ENCODE data around the gene ABCG4.
"Not testable (repeated sequence)": the region's sequence is repeated elsewhere in the genome, so short reads cannot be mapped to it uniquely, and the experiment has no call there.

ABCG4 gene

DNA sequence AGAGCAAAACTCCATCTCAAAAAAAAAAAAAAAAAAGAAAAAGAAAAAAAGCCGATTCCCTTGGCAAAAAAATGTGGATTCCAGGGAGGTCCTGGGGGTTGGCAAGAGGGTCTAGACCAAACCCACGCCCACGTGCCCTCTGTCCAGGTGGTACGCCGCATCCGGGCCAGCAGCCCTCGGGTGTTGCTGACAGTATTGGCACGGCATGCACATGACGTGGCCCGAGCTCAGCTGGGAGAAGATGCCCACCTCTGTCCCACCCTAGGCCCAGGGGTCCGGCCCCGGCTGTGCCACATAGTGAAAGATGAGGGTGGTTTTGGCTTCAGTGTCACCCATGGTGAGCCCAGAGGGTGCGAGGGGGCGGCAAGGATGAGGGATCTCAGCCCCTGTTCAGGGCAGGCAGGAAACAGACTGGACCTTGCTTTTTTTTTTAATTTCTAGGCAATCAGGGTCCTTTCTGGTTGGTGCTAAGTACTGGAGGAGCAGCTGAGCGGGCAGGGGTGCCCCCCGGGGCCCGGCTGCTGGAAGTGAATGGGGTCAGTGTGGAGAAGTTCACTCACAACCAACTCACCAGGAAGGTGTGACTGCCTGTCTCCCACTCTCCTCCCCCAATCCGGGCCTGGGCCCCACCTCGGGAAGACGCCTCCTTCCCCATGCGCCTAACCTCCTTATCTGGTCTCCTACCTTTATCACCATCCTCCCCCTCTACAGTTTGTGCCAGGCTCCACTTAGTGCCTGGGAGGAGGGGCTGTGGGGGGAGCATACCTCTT is 38.5 kb downstream of the ABCG4 start:
- DNase-seq, result no peak

DNA sequence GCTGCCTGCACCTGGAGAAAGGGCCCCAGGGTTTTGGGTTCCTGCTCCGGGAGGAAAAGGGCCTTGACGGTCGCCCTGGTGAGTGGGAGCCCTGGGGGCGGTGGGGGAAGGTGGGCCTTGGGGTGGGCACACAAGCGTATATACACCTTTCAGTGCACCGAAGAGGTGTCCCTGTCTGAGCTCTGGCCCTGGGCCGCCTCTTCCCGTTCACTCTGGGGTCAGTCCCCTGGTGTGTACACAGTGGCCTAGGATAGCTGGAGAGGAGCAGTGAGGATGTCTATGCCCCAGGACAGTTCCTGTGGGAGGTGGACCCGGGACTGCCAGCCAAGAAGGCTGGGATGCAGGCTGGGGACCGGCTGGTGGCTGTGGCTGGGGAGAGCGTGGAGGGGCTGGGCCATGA is 39.2 kb downstream of the ABCG4 start:
- no peak for DNase-seq

DNA sequence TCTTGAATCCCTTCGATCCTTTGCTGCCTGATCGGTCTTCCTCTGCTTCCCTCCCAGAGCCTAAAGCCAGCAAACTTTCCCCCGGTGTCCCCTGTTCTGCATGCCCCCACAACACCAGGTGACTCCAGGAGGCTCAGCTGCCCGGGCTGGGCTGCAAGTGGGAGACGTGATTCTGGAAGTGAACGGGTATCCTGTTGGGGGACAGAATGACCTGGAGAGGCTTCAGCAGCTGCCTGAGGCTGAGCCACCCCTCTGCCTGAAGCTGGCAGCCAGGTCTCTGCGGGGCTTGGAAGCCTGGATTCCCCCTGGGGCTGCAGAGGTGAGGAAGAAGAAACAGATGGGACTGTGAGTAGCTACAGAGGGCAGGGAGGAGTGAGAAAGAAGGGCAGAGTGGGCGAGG is 40.0 kb downstream of the ABCG4 start:
- DNase-seq, result no peak

DNA sequence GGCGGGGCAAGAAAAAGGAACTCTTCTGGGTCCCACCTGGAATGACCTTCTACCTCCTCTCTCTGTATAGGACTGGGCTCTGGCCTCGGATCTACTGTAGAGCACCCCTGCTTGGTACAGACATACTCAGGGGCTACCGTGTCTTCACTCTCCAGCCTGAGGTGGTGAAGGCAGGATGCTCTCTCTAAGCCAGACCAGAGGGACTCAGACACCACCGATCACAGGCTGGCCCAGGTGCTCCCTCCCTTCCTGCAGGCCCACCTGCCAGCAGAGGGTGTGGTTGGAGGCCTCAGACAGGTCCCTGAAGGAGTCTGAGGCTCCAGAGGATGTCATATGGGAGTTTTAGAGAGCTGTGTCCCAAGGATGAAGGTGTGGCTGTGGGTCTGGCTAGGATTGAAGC is 40.5 kb downstream of the ABCG4 start:
- no peak for DNase-seq

DNA sequence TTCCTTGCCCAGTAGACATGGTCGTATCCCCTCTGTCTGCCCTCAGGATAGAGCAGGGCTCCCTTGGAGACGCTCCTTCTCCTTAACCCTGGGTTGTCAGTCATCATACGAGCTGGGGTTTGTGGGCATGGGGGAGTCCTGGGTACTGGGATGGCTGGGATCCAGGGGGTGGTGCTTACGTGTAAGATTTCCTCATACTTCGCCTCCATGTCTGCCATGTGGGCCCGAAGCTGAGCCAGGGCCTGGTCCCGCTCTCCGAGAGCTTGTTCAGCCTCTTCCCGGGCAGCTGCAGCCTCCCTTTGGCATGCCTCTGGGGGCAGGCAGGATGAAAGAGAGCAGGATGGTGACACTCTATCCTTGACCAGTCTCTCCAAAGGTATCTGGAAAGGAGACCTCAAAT is 41.7 kb downstream of the ABCG4 start:
- no peak for DNase-seq

DNA sequence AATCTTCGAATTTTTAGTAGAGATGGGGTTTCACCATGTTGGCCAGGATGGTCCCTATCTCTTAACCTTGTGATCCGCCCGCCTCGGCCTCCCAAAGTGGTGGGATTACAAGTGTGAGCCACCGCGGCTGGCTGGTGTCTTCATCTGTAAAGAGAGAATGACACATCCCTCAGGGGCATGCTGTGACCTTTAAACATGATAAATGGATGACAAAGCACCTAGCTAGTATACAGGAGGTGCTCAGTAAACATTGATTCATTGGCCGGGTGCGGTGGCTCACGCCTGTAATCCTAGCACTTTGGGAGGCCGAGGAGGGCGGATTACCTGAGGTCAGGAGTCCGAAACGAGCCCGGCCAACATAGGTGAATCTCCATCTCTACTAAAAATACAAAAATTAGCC is 42.4 kb downstream of the ABCG4 start:
- DNase-seq, result not testable (repeated sequence)

DNA sequence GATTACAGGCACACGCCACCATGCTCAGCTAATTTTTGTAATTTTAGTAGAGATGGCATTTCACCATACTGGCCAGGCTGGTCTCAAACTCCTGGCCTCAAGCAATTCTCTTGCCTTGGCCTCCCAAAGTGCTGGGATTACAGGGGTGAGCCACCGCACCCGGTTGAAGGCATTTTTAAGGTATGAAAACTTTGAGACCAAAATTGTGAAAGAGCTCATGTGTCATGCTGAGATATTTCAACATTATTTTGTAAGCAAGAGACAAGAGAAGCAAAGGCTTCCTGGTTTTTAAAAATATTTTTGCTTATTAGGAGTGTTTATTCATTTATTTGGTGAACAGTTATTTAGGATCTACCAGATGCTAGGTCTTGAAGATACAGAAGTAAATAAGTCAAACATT is 43.3 kb downstream of the ABCG4 start:
- DNase-seq, result no peak

DNA sequence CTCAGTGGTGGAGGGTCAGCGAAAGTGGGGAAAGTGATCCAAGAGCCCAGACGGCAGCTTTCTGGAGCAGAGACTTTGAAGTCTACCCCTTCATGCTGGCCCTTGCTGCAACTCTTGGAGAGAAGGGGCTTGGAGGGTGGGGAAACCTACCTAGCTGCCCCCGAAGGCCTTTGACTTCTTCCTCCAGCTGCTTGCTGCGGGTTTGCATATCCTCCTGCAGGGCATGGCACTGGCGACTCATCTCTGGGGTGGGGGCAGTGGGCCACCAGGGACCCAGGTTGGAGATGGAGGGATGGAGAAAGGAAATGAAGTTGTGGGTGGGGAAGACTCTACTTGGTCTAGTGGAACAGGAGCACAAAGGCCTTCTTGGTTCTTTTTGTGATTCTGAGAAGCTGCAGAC is 44.1 kb downstream of the ABCG4 start:
- no peak for DNase-seq

DNA sequence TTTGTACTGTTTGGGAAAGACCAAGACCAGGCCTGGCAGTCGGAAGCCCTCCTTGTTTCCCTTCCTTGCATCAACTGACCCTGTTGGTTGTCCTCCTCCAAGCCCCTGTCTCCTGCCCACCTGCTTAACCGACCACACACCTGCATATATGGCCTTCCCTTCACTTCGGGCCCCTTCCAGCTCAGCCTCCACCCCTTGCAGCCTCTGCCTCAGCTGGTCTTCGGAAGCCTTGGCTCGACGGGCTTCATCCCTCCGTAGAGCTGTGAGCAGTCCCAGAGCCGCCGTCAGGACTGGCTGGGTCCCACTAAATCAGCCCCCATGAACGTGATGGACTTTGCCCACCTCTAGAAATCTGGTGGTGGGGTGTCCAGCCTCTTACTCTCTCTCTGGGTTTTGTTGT is 44.8 kb downstream of the ABCG4 start:
- DNase-seq, result no peak

DNA sequence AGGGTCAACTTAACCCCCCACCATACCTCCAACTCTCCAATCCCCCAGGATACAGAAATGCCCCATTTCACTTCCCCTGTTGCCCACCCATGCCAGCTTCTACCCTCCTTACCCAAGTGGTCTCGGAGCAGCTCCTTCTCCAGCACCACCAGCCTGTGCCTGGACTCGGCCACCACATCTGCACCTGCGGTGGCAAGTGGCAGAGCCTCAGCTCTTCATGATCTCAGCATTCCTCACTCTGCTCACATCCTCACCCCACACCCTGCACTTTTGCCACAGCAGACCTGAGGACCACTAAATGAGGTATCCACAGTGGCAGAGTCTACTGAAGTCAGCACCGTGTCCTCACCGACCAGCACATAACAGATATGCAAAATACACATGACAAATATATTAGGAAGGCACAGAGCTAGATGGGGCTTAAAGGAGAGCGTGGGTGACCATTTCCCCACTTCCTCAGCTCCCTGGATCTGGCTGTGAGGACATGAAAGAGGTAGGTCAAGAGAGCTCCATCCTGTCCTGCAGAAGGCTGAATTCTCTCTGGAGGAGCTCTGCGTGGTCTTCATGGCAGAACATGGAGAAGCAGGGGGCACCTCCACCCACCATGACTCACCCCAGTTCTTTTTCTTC is 46.1 kb downstream of the ABCG4 start:
- no peak for DNase-seq

DNA sequence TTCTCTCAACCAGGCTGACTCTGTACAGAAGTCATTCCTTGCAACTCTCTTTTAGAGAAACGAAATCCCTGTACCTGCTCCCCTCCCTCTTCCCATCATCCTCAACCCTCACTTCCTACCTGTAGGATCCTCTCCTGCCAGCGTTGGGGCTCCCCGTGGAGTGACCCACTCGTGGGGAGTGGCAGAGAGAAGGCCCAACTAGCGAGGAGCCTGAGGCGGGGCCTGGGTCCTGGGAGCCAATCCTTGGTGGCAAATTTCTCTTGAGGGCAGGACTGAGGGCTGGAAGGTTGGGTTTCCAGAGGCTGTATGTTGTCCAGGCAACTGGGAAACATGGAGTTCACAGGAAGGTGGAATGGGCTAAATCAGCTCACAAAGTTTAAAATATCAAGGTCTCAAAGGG is 46.8 kb downstream of the ABCG4 start:
- DNase-seq, result no peak

DNA sequence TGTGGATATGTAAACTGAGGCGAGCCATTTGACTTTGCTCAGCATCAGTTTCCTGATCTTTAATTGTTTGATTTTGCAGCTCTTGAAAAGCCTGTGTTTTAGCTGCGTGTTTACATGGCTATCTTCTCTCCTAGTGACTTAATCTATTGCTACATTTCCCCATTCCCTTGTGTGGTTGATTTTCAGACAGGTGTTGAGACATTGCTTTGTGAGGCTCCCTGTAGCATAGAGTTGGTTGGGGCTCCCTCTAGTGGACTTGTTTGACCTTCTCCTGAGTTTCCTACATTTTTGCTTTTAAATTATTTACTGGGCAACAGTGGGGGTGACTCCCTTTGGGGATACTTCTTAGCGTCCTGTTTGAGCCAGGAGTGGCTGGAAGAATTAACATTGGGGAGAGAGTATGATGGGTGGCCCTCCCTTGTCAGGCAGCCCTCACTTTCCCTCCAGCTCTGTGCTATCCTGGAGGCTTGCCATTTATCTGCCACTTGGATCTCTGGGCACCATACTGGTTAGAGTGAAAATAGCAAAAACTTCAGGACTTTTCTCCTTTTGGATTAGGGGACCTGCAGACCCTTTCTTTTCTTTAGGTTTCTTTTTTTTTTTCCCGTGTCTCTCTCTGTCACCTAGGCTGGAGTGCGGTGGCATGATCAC is 48.1 kb downstream of the ABCG4 start:
- DNase-seq, result peak; percentile 58 to 59

DNA sequence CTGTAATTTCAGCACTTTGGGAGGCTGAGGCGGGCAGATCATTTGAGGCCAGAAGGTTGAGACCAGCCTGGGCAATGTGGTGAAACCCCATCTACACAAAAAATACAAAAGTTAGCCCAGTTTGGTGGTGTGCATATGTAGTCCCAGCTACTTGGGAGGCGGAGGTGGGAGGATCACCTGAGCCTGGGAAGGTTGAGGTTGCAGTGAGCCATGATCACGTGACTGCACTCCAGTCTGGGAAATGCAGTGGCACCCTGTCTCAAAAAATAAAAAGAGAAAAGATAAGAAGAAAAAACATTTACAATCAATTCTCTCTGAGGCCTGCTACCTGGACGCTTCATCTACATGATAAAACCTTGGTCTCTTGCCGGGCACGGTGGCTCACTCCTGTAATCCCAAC is 50.1 kb downstream of the ABCG4 start:
- DNase-seq, result no peak

DNA sequence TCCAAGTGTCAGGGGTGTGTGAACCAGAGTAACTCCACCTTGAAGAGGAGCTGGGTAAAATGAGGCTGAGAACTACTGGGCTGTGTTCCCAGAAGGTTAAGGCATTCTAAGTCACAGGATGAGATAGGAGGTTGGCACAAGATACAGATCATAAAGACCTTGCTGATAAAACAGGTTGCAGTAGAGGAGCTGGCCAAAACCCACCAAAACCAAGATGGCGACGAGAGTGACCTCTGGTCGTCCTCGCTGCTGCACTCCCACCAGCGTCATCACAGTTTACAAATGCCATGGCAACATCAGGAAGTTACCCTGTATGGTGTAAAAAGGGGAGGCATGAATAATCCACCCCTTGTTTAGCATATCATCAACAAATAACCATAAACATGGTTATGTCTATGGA is 52.4 kb downstream of the ABCG4 start:
- DNase-seq, result not testable (repeated sequence)

DNA sequence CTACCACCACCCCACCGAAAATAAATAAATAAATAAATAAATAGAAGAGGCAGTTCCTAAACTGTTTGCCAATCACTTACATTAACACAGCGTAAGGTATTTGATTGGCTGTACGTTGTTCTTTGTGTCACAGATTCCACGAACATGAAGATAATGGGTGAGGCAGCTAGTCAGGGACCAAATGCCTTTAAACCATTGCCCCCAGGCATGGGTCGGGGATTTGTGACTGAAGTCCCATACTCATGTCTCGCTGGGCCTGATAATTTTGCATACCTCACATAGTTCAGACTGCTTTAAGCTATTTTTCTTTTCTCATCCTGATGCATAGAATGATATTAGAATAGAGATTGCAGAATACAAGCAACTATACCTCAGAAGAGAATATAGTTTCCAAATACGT is 53.7 kb downstream of the ABCG4 start:
- DNase-seq, result no peak

DNA sequence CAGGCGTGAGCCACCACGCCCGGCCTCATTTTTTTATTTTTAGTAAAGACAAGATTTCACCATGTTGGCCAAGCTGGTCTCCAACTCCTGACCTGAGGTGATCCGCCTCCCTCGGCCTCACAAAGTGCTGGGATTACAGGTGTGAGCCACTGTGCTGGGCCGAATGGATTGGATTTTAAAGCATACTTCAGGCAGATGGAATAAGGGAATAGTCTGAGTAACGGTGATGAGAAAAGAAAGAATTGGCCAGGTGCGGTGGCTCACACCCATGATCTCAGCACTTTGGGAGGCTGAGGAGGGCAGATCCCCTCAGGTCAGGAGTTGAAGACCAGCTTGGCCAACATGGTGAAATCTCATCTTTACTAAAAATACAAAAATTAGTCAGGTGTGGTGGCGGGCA is 55.2 kb downstream of the ABCG4 start:
- no peak for DNase-seq

DNA sequence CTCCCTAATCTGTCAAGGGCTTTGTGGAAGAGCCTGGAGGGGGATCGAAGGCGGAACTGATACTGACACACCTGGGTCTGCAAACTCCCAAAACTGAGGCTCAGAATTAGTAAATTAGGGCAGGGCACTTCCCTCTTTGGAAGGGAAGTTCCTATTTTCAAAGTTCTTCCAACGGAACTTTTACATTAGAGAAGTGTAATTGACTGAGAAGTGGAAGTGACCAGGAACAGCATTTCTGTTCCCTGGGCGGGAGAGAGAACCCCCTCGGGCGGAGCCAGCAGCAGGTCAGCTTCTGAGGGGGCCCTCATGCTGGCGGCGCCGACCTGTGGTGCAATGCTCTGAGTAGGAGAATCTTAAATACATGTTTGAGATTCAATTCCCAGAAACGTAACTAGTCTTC is 56.2 kb downstream of the ABCG4 start:
- DNase-seq, result no peak

DNA sequence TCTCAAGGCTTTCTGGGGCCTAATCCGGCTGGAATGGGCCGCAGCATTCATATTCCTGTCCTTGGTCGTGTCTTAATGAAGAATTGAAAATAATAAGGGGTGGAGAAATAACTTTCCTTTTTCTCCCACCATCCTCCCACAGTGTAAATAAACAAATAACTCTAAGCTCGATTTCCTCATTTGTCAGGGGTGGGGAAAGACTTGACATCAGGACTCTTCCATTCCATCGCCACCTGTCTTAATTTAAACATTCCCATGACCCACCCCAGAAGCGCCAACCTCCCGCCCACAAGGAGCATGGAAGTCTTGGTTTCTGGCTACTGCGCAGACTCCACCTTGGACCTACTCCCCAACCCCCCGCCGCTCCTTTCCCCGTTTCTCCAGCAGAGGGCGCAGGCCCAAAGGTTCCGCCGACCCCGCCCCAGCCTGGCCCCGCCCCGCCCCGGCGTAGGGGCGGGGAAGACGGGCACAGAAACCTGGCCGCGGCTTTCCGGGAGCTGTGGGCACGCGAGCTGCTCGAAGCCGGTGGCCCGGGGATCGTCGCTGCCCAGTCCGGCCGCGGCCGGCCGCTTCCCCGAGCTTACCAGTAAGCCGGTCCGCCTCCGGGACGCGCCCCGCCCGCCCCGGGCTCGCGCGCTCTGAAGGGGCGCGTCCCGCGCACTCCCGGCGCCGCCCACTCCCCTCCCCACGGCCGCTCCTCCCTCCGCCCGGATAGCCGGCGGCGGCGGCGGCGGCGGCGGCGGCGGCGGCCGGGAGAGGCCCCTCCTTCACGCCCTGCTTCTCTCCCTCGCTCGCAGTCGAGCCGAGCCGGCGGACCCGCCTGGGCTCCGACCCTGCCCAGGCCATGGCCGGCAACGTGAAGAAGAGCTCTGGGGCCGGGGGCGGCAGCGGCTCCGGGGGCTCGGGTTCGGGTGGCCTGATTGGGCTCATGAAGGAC is 57.0 kb downstream of the ABCG4 start, which contains the start of gene CBL:
TSS of gene CBL (plus strand) at position 766 of the 937 bp plus-strand sequence. CDS start at position 845, 79 bp downstream.
- peak; percentile 97 to 98 for DNase-seq

DNA sequence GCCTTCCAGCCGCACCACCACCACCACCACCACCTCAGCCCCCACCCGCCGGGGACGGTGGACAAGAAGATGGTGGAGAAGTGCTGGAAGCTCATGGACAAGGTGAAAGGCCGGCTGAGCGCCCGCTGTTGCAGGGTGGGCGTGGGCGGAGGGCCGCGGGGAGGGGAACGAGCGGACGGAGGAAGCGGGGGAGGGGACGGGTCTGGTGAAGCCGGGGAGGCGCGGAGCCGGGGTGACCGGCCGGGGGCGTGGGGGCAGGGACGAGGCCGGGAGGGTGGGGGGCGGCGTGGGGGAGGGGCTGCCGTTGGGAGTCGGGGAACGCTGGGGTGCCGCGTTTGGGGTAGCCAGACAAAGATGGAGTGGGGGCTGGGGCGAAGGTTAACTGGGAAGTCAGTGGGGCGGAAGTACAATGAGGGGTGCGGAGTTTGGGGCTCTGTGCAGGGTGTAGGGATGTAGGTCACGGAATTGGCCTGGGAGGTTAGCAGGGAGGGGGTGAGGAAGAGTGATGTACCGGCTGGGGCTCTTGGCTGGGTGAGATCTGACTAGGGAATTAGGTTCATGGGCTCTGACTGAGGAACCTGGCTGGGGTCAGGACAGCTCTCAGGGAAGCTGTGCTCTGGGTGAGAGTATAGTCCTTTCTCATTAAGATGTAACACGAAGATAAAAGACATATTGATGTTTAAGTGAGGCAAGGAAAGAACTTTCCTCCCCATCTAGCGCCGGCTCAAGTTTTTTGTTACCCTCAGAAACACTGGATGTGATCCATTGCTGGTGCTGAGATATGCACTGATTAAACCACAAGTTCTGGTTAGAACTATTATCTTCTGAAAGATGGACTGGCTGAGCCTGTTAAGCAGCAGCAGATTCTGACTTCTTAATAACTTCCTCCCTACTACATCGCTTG is 57.9 kb downstream of the ABCG4 start:
- DNase-seq, result peak; percentile 27 to 38

DNA sequence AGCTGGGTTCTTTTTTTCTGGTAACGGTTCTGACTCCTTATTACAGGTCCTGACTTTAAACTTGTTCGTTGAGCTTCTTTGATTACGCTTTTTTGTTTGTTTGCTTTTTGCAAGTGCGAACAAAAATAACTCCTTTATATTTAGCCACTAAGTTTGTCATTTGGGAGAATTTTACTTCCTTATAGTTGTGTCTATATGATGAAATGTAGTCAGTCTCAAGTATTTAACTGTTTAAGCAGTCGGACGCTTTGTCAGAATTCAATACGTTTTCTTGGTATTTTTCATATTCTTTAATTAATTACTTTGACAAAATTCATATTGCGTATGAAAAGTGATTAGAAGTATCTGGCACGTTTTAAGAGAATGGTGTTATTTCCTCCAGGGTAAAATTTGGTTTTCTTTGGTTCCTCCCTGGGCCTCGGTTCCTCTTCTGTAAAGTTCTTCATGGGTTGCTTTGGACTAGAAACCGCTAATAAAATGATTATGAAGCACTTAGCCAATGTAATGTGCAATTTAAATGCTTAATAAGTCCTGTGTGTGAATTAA is 58.6 kb downstream of the ABCG4 start:
- no peak for DNase-seq

DNA sequence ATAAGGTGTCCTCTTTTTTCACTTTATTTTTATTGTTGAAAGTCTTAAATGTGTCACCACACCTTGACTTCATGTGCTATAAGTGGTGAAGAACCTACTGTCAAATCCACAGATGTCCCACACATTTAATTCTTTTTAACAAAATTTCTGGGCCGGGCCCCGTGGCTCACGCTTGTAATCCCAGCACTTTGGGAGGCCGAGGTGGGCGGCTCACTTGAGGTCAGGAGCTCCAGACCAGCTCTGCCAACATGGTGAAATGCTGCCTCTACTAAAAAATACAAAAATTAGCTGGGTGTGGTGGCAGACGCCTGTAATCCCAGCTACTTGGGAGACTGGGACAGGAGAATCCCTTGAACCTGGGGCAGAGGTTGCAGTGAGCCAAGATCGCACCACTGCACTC is 60.3 kb downstream of the ABCG4 start:
- no peak for DNase-seq

DNA sequence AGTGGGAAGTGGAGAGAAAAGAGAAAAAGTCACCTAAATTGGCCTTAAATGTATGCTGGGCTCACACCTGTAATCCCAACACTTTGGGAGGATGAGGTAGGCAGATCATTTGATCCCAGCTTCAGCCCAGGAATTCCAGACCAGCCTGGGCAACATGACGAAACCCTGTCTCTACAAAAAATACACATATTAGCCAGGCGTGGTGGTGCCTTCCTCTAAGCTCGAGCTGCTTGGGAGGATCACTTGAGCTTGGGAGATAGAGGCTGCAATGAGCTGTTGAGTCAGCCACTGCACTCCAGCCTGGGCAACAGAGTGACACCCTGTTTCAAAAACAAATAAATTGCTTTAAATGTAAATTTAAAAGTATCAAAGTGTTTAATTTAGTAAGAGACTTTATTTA is 61.2 kb downstream of the ABCG4 start:
- no peak for DNase-seq

All from activated CD4-positive, alpha-beta T cell treated with anti-CD3 and anti-CD28 coated beads, Interleukin-2, amount 50 U/mL, for 4 hours (primary cell).